Measurements from ENCODE around the gene PTPRK. TPM values are rescaled to one million over a fixed set of nuclear protein-coding genes. Genes with fewer than 3 reads are reported as not detected.
A peak's percentile ranks its signal among the peaks of the same experiment; 100 is the strongest.

The PTPRK gene
- total RNA-seq, 1 donor = 70.2 TPM

DNA sequence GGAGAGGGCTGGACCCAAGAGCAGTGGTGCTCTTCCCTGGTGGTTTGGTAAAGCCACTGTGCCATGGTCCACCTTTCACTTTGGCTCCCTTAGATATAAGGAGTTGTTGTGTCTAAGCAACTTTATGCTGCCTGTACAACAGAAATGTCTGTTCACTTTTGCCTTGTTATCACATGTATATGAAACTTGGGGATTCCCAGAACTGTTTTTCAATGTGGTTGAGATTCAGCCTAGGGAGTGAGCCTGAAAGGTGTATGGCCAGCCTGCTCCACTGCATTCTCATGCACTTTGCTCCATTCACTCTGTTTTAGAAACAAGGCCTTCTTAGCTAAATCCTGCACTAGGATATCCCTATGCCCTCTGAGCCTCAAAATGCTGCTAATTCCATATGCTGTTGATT is 385.1 kb downstream of the PTPRK start:
- no peak for DNase-seq (ENCODE audit: low read depth)
- TF ChIP-seq, protein P1, sequence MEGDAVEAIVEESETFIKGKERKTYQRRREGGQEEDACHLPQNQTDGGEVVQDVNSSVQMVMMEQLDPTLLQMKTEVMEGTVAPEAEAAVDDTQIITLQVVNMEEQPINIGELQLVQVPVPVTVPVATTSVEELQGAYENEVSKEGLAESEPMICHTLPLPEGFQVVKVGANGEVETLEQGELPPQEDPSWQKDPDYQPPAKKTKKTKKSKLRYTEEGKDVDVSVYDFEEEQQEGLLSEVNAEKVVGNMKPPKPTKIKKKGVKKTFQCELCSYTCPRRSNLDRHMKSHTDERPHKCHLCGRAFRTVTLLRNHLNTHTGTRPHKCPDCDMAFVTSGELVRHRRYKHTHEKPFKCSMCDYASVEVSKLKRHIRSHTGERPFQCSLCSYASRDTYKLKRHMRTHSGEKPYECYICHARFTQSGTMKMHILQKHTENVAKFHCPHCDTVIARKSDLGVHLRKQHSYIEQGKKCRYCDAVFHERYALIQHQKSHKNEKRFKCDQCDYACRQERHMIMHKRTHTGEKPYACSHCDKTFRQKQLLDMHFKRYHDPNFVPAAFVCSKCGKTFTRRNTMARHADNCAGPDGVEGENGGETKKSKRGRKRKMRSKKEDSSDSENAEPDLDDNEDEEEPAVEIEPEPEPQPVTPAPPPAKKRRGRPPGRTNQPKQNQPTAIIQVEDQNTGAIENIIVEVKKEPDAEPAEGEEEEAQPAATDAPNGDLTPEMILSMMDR (IDR thresholded peaks at IDR 0.05; ENCODE audit: insufficient read depth, low read length) = no peak
- H3K4me3 ChIP-seq (ENCODE audit: low read depth, low read length) = no peak overlapping the region

- TF ChIP-seq, protein P1 (IDR thresholded peaks at IDR 0.05; ENCODE audit: insufficient read depth, low read length) = no peak
- DNase-seq (ENCODE audit: low read depth) = peak; percentile 43
- H3K4me3 ChIP-seq (ENCODE audit: low read depth, low read length) = no peak overlapping the region
These were observed 388.8 kb downstream of the PTPRK start for GRCh38 chr6:128131566-128131965.

DNA sequence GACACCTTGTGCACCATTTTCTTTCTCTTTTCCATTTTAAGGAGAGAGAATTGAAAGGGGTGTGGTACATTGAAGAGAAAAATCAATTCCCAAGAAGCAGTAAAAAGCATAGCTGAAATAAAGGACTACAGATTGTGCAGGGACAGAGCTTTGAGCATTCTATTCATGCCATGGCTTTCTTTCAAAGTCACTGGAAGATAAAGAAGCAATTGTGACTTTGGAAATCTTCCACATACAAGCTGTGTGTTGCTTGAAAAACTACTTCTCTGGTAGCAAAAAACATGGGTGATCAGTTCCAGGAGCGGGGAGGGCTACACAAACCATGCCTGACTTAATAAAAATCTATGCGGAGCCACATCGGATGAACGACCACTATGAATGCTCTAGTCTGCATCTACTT is 389.4 kb downstream of the PTPRK start:
- no peak overlapping the region for H3K4me3 ChIP-seq (ENCODE audit: low read depth, low read length)
- no peak for DNase-seq (ENCODE audit: low read depth)
- TF ChIP-seq, protein P1 (IDR thresholded peaks at IDR 0.05; ENCODE audit: insufficient read depth, low read length) = no peak

DNA sequence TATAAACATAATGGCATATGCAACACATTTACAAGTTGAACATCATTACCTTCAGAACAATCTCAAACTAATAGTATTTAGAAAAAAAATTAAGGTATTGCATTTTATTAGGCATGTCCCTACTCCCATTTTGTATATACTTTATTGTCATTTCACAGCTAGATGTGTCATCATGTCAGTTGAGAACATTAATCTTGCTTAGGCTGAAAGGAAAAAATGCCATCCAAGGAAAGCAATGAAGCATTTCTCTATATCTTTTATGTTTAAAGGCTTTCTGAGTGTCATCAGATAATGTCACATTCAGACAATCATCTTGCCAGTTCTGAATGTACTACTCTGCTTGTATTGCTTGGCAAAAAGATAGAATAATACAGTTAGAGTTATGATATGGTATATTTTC is 390.7 kb downstream of the PTPRK start:
- TF ChIP-seq, protein P1 (IDR thresholded peaks at IDR 0.05; ENCODE audit: insufficient read depth, low read length) = no peak
- DNase-seq (ENCODE audit: low read depth) = no peak

DNA sequence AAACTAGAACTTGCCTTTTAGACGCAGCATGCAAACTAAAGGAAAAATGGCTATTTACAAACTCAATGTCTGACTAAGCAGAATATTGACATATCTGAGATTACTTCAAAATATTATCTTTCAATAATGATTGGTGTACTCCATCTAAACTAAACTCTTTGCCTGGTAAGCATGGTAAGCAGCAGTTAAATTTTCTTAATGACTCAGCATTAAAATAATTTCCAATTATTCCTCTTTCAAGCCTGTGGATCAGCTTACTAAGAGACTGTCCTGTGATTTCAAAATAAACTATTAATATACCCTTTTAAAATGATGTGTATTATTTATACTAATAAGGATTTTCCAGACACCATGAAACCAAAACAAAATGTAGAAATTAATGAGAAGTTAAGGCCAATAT is 392.7 kb downstream of the PTPRK start:
- no peak for DNase-seq (ENCODE audit: low read depth)
- H3K4me3 ChIP-seq (ENCODE audit: low read depth, low read length) = no peak overlapping the region
- TF ChIP-seq, protein P1 (IDR thresholded peaks at IDR 0.05; ENCODE audit: insufficient read depth, low read length) = no peak

More for the DNA sequence above, 390.7 kb downstream of the PTPRK start:
- no peak overlapping the region for H3K4me3 ChIP-seq (ENCODE audit: low read depth, low read length)

DNA sequence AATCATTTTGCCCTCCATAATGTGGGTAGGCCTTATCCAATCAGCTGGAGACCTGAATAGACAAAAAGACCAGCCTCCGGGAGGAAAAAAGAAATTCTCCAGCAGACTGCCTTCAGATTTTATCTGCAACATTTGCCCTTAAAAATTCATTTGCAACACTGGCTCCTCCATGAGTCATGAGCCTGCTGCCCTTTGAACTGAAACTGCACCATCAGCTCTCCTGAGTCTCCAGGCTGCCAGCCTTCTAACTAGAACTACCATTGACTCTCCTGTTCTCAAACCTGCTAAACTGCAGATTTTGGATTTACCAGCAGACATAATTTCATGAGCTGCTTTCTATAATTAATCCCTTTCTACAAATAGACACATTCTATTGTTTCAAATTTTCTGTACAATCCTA is 395.7 kb downstream of the PTPRK start:
- TF ChIP-seq, protein P1 (IDR thresholded peaks at IDR 0.05; ENCODE audit: insufficient read depth, low read length) = no peak
- no peak overlapping the region for H3K4me3 ChIP-seq (ENCODE audit: low read depth, low read length)
- peak; percentile 22 for DNase-seq (ENCODE audit: low read depth)

GRCh38 chr6:128121610-128122009 is 398.8 kb downstream of the PTPRK start:
- DNase-seq (ENCODE audit: low read depth) = no peak
- no peak overlapping the region for H3K4me3 ChIP-seq (ENCODE audit: low read depth, low read length)
- TF ChIP-seq, protein P1 (IDR thresholded peaks at IDR 0.05; ENCODE audit: insufficient read depth, low read length) = no peak
